Measurements from ENCODE around the gene KIF3A.

KIF3A gene

GRCh38 chr5:132678735-132679134 lies 58.6 kb downstream of the KIF3A start:
- TF ChIP-seq, protein P1, sequence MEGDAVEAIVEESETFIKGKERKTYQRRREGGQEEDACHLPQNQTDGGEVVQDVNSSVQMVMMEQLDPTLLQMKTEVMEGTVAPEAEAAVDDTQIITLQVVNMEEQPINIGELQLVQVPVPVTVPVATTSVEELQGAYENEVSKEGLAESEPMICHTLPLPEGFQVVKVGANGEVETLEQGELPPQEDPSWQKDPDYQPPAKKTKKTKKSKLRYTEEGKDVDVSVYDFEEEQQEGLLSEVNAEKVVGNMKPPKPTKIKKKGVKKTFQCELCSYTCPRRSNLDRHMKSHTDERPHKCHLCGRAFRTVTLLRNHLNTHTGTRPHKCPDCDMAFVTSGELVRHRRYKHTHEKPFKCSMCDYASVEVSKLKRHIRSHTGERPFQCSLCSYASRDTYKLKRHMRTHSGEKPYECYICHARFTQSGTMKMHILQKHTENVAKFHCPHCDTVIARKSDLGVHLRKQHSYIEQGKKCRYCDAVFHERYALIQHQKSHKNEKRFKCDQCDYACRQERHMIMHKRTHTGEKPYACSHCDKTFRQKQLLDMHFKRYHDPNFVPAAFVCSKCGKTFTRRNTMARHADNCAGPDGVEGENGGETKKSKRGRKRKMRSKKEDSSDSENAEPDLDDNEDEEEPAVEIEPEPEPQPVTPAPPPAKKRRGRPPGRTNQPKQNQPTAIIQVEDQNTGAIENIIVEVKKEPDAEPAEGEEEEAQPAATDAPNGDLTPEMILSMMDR (conservative IDR thresholded peaks at IDR 0.05) = no peak
- no peak overlapping the region for H3K27ac ChIP-seq

- TF ChIP-seq, protein P1 (conservative IDR thresholded peaks at IDR 0.05) = no peak
- no peak overlapping the region for H3K27ac ChIP-seq
Measured at GRCh38 chr5:132677682-132678400, 59.5 kb downstream of the KIF3A start.

DNA sequence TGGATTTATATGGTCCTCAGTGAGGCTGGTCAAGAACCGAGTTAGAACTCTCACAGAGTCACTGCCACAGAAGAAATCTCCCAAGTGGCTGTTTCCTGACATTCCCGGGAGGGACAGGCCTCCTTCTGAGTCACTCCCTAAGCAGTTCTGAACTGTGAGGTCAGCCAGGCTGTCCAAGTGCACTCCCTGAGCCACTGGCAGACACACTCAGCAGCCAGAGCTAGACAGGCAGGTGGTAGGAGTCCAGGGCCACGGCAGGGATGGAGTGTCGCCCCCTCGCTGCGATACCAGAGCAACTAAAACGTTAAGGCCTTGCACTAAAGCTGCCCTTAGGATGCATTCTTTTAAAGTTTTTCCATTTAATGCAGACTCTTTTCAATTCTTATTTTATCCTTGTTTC lies 60.2 kb downstream of the KIF3A start:
- TF ChIP-seq, protein P1 (conservative IDR thresholded peaks at IDR 0.05) = no peak
- H3K27ac ChIP-seq = no peak overlapping the region

GRCh38 chr5:132675936-132676689 lies 61.2 kb downstream of the KIF3A start:
- H3K27ac ChIP-seq = no peak overlapping the region

GRCh38 chr5:132674671-132675506 lies 62.5 kb downstream of the KIF3A start:
- no peak overlapping the region for H3K27ac ChIP-seq
- TF ChIP-seq, protein P1 (conservative IDR thresholded peaks at IDR 0.05) = no peak

More at GRCh38 chr5:132675936-132676689, 61.2 kb downstream of the KIF3A start:
- TF ChIP-seq, protein P1 (conservative IDR thresholded peaks at IDR 0.05) = no peak

DNA sequence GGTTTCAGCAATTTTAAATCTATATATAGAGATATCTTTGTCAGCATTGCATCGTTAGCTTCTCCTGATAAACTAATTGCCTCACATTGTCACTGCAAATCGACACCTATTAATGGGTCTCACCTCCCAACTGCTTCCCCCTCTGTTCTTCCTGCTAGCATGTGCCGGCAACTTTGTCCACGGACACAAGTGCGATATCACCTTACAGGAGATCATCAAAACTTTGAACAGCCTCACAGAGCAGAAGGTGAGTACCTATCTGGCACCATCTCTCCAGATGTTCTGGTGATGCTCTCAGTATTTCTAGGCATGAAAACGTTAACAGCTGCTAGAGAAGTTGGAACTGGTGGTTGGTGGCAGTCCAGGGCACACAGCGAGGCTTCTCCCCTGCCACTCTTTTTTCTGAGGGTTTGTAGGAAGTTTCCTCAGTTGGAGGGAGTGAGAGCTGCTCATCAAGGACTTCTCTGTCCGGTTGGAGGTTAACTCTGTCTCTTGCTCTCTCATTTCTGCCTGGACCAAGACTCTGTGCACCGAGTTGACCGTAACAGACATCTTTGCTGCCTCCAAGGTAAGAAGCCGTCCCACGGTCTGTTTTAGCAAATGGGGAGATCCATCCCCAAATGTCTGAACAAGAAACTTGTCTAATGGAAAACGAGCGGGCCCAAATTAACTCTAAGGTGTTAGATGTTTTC lies 63.3 kb downstream of the KIF3A start, which contains the start of gene IL4:
TSS of gene IL4 (plus strand) at position 51 of the 692 bp plus-strand sequence. CDS start at position 113, 62 bp downstream.
- no peak within 1 kb of the TSS for H3K27ac ChIP-seq
- TF ChIP-seq, protein P1 (conservative IDR thresholded peaks at IDR 0.05) = no peak

All from VCaP (cell line).